Neural cell (in vitro differentiated cells): ENCODE measurements around the gene ARMH3. TPM values are rescaled to one million over a fixed set of nuclear protein-coding genes. Genes with fewer than 3 reads are reported as not detected.

Source experiments
- H2AFZ ChIP-seq: fragments of 200-600, 300-800 bp; sonication (generic), shearing (Covaris generic); 2 replicates; pipeline ENCODE4 v1.6.0; 2014; ENCODE audit warnings: low read depth, mild to moderate bottlenecking, antibody characterized with exemption, low read length, moderate library complexity
- H3F3A ChIP-seq: fragments of 200-600 bp; shearing (Covaris generic); 2 replicates; pipeline ENCODE4 v1.6.1; 2016; ENCODE audit warnings: mild to moderate bottlenecking, moderate library complexity, mixed read lengths, antibody characterized with exemption, low read length; ENCODE audit not compliant: insufficient read depth, poor library complexity, severe bottlenecking
- H3K27ac ChIP-seq: fragments of 200-600, 300-800 bp; sonication (generic), shearing (Covaris generic); 2 replicates; pipeline ENCODE4 v1.5.1; 2014; ENCODE audit warnings: mild to moderate bottlenecking, low read length, moderate library complexity
- H3K27me3 ChIP-seq: fragments of 300-800, 200-600 bp; sonication (generic), shearing (Covaris generic); 2 replicates; pipeline ENCODE4 v1.6.0; 2014; ENCODE audit warnings: mild to moderate bottlenecking, low read depth, low read length, moderate library complexity; ENCODE audit not compliant: insufficient read depth
- H3K36me3 ChIP-seq: fragments of 300-800, 200-600 bp; sonication (generic), shearing (Covaris generic); 2 replicates; pipeline ENCODE4 v1.5.1; 2014; ENCODE audit warnings: mild to moderate bottlenecking, antibody characterized with exemption, low read length, moderate library complexity; ENCODE audit not compliant: insufficient read depth
- H3K4me2 ChIP-seq: fragments of 300-800, 200-600 bp; sonication (generic), shearing (Covaris generic); 2 replicates; pipeline ENCODE4 v1.6.0; 2014; ENCODE audit warnings: mild to moderate bottlenecking, low read length
- H3K4me3 ChIP-seq: fragments of 300-800, 200-600 bp; sonication (generic), shearing (Covaris generic); 2 replicates; pipeline ENCODE4 v1.5.1; 2014; ENCODE audit warnings: mild to moderate bottlenecking, low read length, moderate library complexity
- H3K79me2 ChIP-seq: fragments of 200-600 bp; shearing (Covaris generic); replicated peaks from 2 replicates; pipeline ENCODE4 v1.6.0; 2014; ENCODE audit warnings: mild to moderate bottlenecking, low read length, moderate library complexity; ENCODE audit not compliant: insufficient read depth
- H3K9ac ChIP-seq: fragments of 300-800, 200-600 bp; sonication (generic), shearing (Covaris generic); 2 replicates; pipeline ENCODE4 v1.6.1; 2016; ENCODE audit warnings: mild to moderate bottlenecking, low read length, mixed read lengths
- H3K9me2 ChIP-seq: fragments of 200-600 bp; shearing (Covaris generic); 2 replicates; pipeline ENCODE4 v1.6.1; 2016; ENCODE audit warnings: mild to moderate bottlenecking, low read length, mixed read lengths; ENCODE audit not compliant: insufficient read depth
- H3K9me3 ChIP-seq: fragments of 200-600, 300-800 bp; sonication (generic), shearing (Covaris generic); 2 replicates; pipeline ENCODE4 v1.6.1; 2016; ENCODE audit warnings: mild to moderate bottlenecking, mixed run types, low read length, moderate library complexity, mixed read lengths
- H4K20me1 ChIP-seq: fragments of 200-600 bp; shearing (Covaris generic); 2 replicates; pipeline ENCODE4 v1.6.1; 2016; ENCODE audit warnings: mild to moderate bottlenecking, mixed run types; ENCODE audit not compliant: insufficient read depth
- EP300 ChIP-seq: fragments of 450-650 bp; conservative IDR thresholded peaks from 2 replicates; pipeline ENCODE4 v1.6.1; 2014; ENCODE audit warnings: antibody characterized with exemption, mild to moderate bottlenecking, moderate library complexity; ENCODE audit not compliant: poor library complexity, severe bottlenecking
- EZH2 ChIP-seq: fragments of 200-600, 300-800 bp; shearing (Covaris generic), sonication (generic); IDR thresholded peaks from 2 replicates; pipeline ENCODE4 v1.6.1; 2014; ENCODE audit warnings: antibody characterized with exemption, low read length, borderline replicate concordance, mild to moderate bottlenecking; ENCODE audit not compliant: insufficient read depth, poor library complexity, severe bottlenecking
- MXI1 ChIP-seq: fragments of 450-650 bp; conservative IDR thresholded peaks from 2 replicates; pipeline ENCODE4 v1.6.1; 2014; ENCODE audit warnings: antibody characterized with exemption, mild to moderate bottlenecking; ENCODE audit not compliant: poor library complexity, severe bottlenecking
- POLR2AphosphoS5 ChIP-seq: IDR thresholded peaks from 2 replicates; pipeline ENCODE4 v1.6.1; 2012
- RAD21 ChIP-seq: fragments of 450-650 bp; conservative IDR thresholded peaks from 2 replicates; pipeline ENCODE4 v1.6.1; 2014; ENCODE audit warnings: antibody characterized with exemption, mild to moderate bottlenecking, moderate library complexity
- SMC3 ChIP-seq: fragments of 450-650 bp; conservative IDR thresholded peaks from 2 replicates; pipeline ENCODE4 v1.6.1; 2014; ENCODE audit warnings: antibody characterized with exemption, mild to moderate bottlenecking, moderate library complexity; ENCODE audit not compliant: poor library complexity
- TAF1 ChIP-seq: IDR thresholded peaks from 2 replicates; pipeline ENCODE4 v1.6.1; 2012; ENCODE audit warnings: low read depth
- polyA plus RNA-seq: library from polyadenylated mRNA; depleted of rRNA; stranded (reverse); fragments of >200 nt; gene quantifications from 2 replicates; pipeline ENCODE4 v1.2.3, GENCODE V29; 2014
- TF ChIP-seq, protein P1 (sequence below): fragments of 450-650 bp; IDR thresholded peaks from 2 replicates; pipeline ENCODE4 v1.5.1; 2014; ENCODE audit warnings: antibody characterized with exemption, mild to moderate bottlenecking, moderate library complexity; ENCODE audit not compliant: poor library complexity, severe bottlenecking
- TF ChIP-seq, protein P2 (sequence below): IDR thresholded peaks from 2 replicates; pipeline ENCODE4 v1.6.1; 2012; ENCODE audit warnings: borderline replicate concordance

ARMH3 gene
- polyA plus RNA-seq, 1 donor from 2014 or later, result 13.4 TPM

DNA sequence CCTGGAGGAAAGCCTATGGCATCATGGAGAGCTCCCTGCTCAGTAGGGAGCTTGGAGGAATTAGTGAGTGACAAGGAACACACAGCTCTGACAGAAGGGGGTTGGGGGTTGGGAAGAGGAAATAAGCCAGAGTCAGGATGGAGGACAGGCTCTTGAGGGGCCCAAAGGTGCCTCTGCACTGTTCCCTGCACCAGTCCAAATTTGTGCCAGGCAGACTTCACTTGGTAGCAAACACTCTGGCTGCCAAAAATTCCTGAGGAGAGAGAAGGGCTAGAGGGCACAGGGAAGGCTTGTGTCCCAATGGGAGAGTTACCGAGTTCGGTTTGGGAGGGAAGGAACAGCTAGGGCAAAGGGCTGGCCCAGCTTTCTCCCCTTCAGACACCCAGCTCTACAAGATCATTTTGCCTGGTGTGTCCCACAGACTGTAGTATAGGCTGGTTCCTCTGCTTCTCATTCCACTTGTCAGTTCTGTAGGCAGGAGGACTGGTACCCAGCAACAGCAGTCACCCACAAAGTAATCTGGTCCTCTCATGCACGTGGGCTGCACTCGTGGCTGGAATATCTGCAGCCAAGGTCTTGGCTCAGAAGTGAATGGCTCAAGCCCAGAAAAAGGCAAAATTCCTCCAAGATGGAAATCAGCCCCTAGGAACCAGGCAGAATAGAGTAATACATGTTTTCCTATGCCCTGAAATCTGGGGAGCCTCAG lies 204.4 kb downstream of the ARMH3 start:
- no peaks in the 10 kb centered on the region for H3K36me3 ChIP-seq
- H3F3A ChIP-seq, result no peaks in the 10 kb centered on the region
- TF ChIP-seq SMC3 (no peak), EP300 (no peak), TAF1 (no peak), POLR2AphosphoS5 (no peak), RAD21 (no peak), EZH2 (no peak), MXI1 (no peak)
- TF ChIP-seq, protein P1, sequence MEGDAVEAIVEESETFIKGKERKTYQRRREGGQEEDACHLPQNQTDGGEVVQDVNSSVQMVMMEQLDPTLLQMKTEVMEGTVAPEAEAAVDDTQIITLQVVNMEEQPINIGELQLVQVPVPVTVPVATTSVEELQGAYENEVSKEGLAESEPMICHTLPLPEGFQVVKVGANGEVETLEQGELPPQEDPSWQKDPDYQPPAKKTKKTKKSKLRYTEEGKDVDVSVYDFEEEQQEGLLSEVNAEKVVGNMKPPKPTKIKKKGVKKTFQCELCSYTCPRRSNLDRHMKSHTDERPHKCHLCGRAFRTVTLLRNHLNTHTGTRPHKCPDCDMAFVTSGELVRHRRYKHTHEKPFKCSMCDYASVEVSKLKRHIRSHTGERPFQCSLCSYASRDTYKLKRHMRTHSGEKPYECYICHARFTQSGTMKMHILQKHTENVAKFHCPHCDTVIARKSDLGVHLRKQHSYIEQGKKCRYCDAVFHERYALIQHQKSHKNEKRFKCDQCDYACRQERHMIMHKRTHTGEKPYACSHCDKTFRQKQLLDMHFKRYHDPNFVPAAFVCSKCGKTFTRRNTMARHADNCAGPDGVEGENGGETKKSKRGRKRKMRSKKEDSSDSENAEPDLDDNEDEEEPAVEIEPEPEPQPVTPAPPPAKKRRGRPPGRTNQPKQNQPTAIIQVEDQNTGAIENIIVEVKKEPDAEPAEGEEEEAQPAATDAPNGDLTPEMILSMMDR, result no peak
- TF ChIP-seq, protein P2, sequence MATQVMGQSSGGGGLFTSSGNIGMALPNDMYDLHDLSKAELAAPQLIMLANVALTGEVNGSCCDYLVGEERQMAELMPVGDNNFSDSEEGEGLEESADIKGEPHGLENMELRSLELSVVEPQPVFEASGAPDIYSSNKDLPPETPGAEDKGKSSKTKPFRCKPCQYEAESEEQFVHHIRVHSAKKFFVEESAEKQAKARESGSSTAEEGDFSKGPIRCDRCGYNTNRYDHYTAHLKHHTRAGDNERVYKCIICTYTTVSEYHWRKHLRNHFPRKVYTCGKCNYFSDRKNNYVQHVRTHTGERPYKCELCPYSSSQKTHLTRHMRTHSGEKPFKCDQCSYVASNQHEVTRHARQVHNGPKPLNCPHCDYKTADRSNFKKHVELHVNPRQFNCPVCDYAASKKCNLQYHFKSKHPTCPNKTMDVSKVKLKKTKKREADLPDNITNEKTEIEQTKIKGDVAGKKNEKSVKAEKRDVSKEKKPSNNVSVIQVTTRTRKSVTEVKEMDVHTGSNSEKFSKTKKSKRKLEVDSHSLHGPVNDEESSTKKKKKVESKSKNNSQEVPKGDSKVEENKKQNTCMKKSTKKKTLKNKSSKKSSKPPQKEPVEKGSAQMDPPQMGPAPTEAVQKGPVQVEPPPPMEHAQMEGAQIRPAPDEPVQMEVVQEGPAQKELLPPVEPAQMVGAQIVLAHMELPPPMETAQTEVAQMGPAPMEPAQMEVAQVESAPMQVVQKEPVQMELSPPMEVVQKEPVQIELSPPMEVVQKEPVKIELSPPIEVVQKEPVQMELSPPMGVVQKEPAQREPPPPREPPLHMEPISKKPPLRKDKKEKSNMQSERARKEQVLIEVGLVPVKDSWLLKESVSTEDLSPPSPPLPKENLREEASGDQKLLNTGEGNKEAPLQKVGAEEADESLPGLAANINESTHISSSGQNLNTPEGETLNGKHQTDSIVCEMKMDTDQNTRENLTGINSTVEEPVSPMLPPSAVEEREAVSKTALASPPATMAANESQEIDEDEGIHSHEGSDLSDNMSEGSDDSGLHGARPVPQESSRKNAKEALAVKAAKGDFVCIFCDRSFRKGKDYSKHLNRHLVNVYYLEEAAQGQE, result no peak
- H3K27ac ChIP-seq, result no peak overlapping the region
- H4K20me1 ChIP-seq, result no peaks in the 10 kb centered on the region
- no peaks in the 10 kb centered on the region for H3K79me2 ChIP-seq
- no peak overlapping the region for H3K4me3 ChIP-seq
- H3K9me2 ChIP-seq, result no peaks in the 10 kb centered on the region
- H3K4me2 ChIP-seq, result no peak overlapping the region
- no peaks in the 10 kb centered on the region for H3K27me3 ChIP-seq
- H2AFZ ChIP-seq, result no peak overlapping the region
- H3K9ac ChIP-seq, result no peak overlapping the region
- H3K9me3 ChIP-seq, result no peaks in the 10 kb centered on the region

DNA sequence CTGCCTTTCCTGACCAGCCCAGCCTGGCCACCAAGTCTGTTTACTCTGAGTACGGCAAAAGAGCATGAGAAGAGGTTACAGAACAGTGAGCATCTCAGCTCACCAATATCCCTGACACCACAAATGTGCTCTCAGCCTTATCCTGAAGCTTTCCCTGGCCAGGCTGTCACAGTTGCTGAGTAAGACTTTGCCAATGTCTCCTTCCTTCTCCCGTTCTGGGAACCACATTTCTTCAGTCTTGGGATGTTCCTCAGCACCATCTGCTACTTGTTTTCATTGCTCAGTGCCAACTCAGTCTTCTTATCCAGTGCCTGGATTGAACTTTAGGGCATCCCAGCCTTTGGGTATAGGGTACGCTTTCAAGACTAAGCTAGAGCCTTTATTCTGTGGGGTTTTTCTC lies 205.2 kb downstream of the ARMH3 start:
- Histone ChIP-seq H3K36me3 (no peaks in the 10 kb centered on the region), H3K9ac (no peak overlapping the region), H3K9me3 (no peaks in the 10 kb centered on the region), H4K20me1 (no peaks in the 10 kb centered on the region), H3K27me3 (no peaks in the 10 kb centered on the region), H3K79me2 (no peaks in the 10 kb centered on the region), H3K9me2 (no peaks in the 10 kb centered on the region), H3F3A (no peaks in the 10 kb centered on the region), H2AFZ (no peak overlapping the region), H3K27ac (no peak overlapping the region), H3K4me2 (no peak overlapping the region), H3K4me3 (no peak overlapping the region)
- TF ChIP-seq, protein P2, result no peak
- no peak for TF ChIP-seq SMC3
- TF ChIP-seq POLR2AphosphoS5, result no peak
- TF ChIP-seq MXI1, result no peak
- no peak for TF ChIP-seq RAD21
- TF ChIP-seq, protein P1, result no peak
- no peak for TF ChIP-seq TAF1
- TF ChIP-seq EZH2, result no peak
